ENCODE results near the gene CD99L2.

CD99L2 gene

DNA sequence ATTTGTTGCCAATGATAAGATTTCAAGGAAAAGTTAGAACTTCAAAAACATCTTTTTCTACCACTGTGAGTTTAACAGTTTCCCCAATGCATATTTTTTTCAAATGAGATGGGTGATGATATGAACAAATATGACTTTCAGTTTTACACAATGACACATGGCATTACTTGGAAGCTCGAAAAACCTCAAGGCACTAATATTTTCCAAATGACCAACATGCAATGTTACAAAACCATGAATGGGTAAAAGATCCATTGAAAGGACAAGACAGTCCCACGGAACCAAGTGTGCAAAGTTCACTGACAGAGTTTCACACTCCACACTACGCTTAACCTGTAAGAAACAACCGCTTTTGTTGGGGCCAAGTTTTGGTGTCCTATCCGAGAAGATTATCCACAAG is 84.5 kb downstream of the CD99L2 start:
- Histone ChIP-seq H3K9ac (no peak overlapping the region), H3K27ac (no peak overlapping the region), H3K27me3 (ENCODE audit: control insufficient read depth, insufficient read depth, low read length) (no peaks in the 10 kb centered on the region), H3K9me3 (ENCODE audit: control insufficient read depth, low read length) (no peaks in the 10 kb centered on the region), H3K79me2 (no peaks in the 10 kb centered on the region), H3K4me3 (ENCODE audit: low read depth, low read length) (no peak overlapping the region), H3K36me3 (ENCODE audit: control insufficient read depth, insufficient read depth, low read length) (no peaks in the 10 kb centered on the region), H3K4me2 (ENCODE audit: low read length) (no peak overlapping the region), H2AFZ (no peak overlapping the region), H3K4me1 (no peaks in the 10 kb centered on the region)
- TF ChIP-seq, protein P1, sequence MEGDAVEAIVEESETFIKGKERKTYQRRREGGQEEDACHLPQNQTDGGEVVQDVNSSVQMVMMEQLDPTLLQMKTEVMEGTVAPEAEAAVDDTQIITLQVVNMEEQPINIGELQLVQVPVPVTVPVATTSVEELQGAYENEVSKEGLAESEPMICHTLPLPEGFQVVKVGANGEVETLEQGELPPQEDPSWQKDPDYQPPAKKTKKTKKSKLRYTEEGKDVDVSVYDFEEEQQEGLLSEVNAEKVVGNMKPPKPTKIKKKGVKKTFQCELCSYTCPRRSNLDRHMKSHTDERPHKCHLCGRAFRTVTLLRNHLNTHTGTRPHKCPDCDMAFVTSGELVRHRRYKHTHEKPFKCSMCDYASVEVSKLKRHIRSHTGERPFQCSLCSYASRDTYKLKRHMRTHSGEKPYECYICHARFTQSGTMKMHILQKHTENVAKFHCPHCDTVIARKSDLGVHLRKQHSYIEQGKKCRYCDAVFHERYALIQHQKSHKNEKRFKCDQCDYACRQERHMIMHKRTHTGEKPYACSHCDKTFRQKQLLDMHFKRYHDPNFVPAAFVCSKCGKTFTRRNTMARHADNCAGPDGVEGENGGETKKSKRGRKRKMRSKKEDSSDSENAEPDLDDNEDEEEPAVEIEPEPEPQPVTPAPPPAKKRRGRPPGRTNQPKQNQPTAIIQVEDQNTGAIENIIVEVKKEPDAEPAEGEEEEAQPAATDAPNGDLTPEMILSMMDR (IDR thresholded peaks at IDR 0.05), result no peak

DNA sequence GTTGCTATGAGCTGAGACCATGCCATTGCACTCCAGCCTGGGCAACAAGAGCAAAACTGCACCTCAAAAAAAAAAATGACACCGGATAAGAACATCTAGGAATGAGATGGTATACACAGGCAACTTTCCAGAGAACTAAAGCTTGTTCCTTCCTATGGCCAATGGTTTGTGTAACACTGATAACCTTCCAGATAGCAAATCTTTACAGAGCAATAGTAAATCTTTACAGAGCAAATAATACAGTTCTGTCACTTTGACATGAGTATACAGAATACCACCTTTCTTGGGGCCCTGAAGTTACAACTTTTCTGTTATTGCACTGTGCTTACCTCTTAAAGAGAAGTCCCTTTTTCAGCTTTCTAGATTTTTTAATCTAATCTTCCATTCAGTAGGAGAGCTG is 91.6 kb downstream of the CD99L2 start:
- Histone ChIP-seq H3K79me2 (no peaks in the 10 kb centered on the region), H3K27me3 (ENCODE audit: control insufficient read depth, insufficient read depth, low read length) (no peaks in the 10 kb centered on the region), H3K4me2 (ENCODE audit: low read length) (no peak overlapping the region), H3K36me3 (ENCODE audit: control insufficient read depth, insufficient read depth, low read length) (no peaks in the 10 kb centered on the region), H3K27ac (no peak overlapping the region), H3K9ac (no peak overlapping the region), H3K4me3 (ENCODE audit: low read depth, low read length) (no peak overlapping the region), H3K4me1 (no peaks in the 10 kb centered on the region), H2AFZ (no peak overlapping the region), H3K9me3 (ENCODE audit: control insufficient read depth, low read length) (no peaks in the 10 kb centered on the region)
- TF ChIP-seq, protein P1 (IDR thresholded peaks at IDR 0.05), result no peak

DNA sequence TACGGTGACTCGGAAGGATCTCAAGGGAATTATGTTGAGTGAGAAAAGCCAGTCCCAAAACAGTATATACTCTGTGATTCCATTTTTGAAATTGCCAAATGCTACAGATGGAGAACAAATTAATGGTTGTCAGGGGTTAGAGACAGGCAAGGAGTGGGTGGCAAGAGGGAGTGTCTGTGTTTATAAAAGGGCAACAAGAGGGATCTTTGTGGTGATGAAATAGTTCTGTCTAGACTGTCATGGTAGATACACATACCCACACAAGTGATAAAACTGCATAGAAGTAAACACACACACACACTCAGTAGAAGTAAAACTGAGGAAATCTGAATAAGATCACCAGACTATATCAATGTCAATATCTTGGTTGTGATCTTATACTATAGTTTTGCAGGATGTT is 92.7 kb downstream of the CD99L2 start:
- Histone ChIP-seq H3K9ac (no peak overlapping the region), H3K27me3 (ENCODE audit: control insufficient read depth, insufficient read depth, low read length) (no peaks in the 10 kb centered on the region), H2AFZ (no peak overlapping the region), H3K36me3 (ENCODE audit: control insufficient read depth, insufficient read depth, low read length) (no peaks in the 10 kb centered on the region), H3K9me3 (ENCODE audit: control insufficient read depth, low read length) (no peaks in the 10 kb centered on the region), H3K27ac (no peak overlapping the region), H3K79me2 (no peaks in the 10 kb centered on the region), H3K4me2 (ENCODE audit: low read length) (no peak overlapping the region), H3K4me3 (ENCODE audit: low read depth, low read length) (no peak overlapping the region), H3K4me1 (no peaks in the 10 kb centered on the region)
- TF ChIP-seq, protein P1 (IDR thresholded peaks at IDR 0.05), result no peak

DNA sequence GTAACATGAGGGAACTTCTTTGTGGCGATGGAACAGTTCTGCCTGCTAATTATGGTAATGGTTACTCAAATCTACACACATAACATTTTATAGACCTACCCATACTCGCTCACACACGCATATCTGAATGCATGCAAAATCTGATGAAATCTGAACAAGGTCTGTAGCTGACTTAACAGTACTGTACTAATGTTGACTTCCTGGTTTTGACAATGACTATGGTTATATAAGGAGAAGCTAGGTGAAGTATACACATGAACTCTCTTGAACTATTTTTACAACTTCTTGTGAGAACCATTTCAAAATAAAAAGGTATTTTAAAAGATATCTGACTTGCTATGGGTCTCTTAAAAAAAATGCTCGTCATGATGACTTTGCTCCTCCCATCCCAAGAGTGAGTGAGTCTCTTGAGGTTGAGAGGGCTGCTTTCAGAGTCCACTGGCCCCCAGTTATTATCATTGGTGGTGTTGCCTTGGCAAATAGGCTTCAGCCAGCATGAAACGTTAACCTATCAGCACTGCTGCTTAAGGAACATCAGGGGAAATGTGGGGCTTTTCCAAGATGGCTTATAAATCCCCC is 105.4 kb downstream of the CD99L2 start:
- no peaks in the 10 kb centered on the region for H3K9me3 ChIP-seq (ENCODE audit: control insufficient read depth, low read length)
- H3K27me3 ChIP-seq (ENCODE audit: control insufficient read depth, insufficient read depth, low read length), result no peaks in the 10 kb centered on the region
- no peak overlapping the region for H3K4me3 ChIP-seq (ENCODE audit: low read depth, low read length)
- no peak overlapping the region for H3K27ac ChIP-seq
- TF ChIP-seq, protein P1 (IDR thresholded peaks at IDR 0.05), result no peak
- H3K36me3 ChIP-seq (ENCODE audit: control insufficient read depth, insufficient read depth, low read length), result no peaks in the 10 kb centered on the region
- H3K4me1 ChIP-seq, result no peaks in the 10 kb centered on the region
- H3K9ac ChIP-seq, result no peak overlapping the region
- no peak overlapping the region for H2AFZ ChIP-seq
- H3K4me2 ChIP-seq (ENCODE audit: low read length), result no peak overlapping the region
- no peaks in the 10 kb centered on the region for H3K79me2 ChIP-seq

DNA sequence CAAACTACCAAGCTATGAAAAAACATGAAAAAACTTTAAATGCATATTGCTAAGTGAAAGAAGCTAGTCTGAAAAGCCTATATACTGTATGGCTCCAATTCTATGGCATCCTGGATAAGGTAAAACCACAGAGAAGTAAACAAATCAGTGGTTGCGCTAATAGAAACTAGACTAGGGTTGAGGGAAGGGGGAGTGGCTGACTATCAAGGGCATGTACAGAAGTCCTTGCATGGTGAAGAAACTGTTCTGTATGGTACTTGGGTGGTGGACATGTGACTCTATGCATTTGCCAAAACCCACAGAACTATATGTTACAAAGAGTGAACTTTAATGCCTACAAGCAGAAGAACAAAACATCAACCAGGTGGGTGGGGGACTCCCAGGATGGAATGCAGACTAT is 108.4 kb downstream of the CD99L2 start:
- no peaks in the 10 kb centered on the region for H3K4me1 ChIP-seq
- no peaks in the 10 kb centered on the region for H3K36me3 ChIP-seq (ENCODE audit: control insufficient read depth, insufficient read depth, low read length)
- H3K79me2 ChIP-seq, result no peaks in the 10 kb centered on the region
- no peak overlapping the region for H2AFZ ChIP-seq
- no peak overlapping the region for H3K4me3 ChIP-seq (ENCODE audit: low read depth, low read length)
- H3K27me3 ChIP-seq (ENCODE audit: control insufficient read depth, insufficient read depth, low read length), result no peaks in the 10 kb centered on the region
- no peaks in the 10 kb centered on the region for H3K9me3 ChIP-seq (ENCODE audit: control insufficient read depth, low read length)
- no peak overlapping the region for H3K9ac ChIP-seq
- no peak overlapping the region for H3K27ac ChIP-seq
- TF ChIP-seq, protein P1 (IDR thresholded peaks at IDR 0.05), result no peak
- H3K4me2 ChIP-seq (ENCODE audit: low read length), result no peak overlapping the region
